Liver (tissue), 9 donors: ENCODE results near the gene VWA5B2. TPM values are rescaled to one million over a fixed set of nuclear protein-coding genes. Genes with fewer than 3 reads are reported as not detected.
"Not testable (repeated sequence)": the region's sequence is repeated elsewhere in the genome, so short reads cannot be mapped to it uniquely, and the experiment has no call there.

Experiments used
- DNase-seq: peaks from one replicate; pipeline ENCODE4 v3.0.0-alpha.2; 2017; ENCODE audit warnings: low spot score
- H3K27ac ChIP-seq, 2 donors: one replicate each; pipeline ENCODE4 v1.7.0; 2013; ENCODE audit warnings: inconsistent platforms in 2 of 2, low read length in 2 of 2, control low read depth in 1 of 2, low read depth in 1 of 2, mild to moderate bottlenecking in 1 of 2
- H3K27me3 ChIP-seq, 4 donors: one replicate each; pipeline versions ENCODE4 v1.6.1 to v1.7.0; 2013; ENCODE audit warnings: low read length in 3 of 4, inconsistent platforms in 1 of 4, mild to moderate bottlenecking in 1 of 4, moderate library complexity in 1 of 4; ENCODE audit not compliant: control insufficient read depth in 4 of 4, insufficient read depth in 4 of 4
- H3K36me3 ChIP-seq, 4 donors: one replicate each; pipeline versions ENCODE4 v1.6.1 to v1.7.0; 2013; ENCODE audit warnings: low read length in 3 of 4, mild to moderate bottlenecking in 3 of 4, low read depth in 1 of 4, moderate library complexity in 1 of 4; ENCODE audit not compliant: control insufficient read depth in 4 of 4, insufficient read depth in 3 of 4
- H3K4me1 ChIP-seq, 4 donors: one replicate each; pipeline versions ENCODE4 v1.6.1 to v1.7.0; 2013; ENCODE audit warnings: low read length in 3 of 4, mild to moderate bottlenecking in 3 of 4, moderate library complexity in 1 of 4; ENCODE audit not compliant: control insufficient read depth in 4 of 4, insufficient read depth in 4 of 4
- H3K4me3 ChIP-seq, 3 donors: one replicate each; pipeline versions ENCODE4 v1.6.1 to v1.7.0; 2013; ENCODE audit warnings: low read length in 3 of 3, control low read depth in 1 of 3, low read depth in 1 of 3, mild to moderate bottlenecking in 1 of 3
- H3K9ac ChIP-seq, 2 donors: one replicate each; pipeline ENCODE4 v1.7.0; 2013; ENCODE audit warnings: low read length in 2 of 2, mild to moderate bottlenecking in 2 of 2, moderate library complexity in 2 of 2, control low read depth in 1 of 2, low read depth in 1 of 2
- H3K9me3 ChIP-seq, 4 donors: one replicate each; pipeline versions ENCODE4 v1.6.1 to v1.7.0; 2013; ENCODE audit warnings: low read length in 3 of 4; ENCODE audit not compliant: control insufficient read depth in 4 of 4
- EGR1 ChIP-seq, 2 donors: IDR thresholded peaks; 2 replicates each; pipeline ENCODE4 v1.6.1; 2016 to 2018; ENCODE audit warnings: antibody characterized with exemption in 2 of 2, low read depth in 2 of 2
- FOXA1 ChIP-seq: IDR thresholded peaks from 2 replicates; pipeline ENCODE4 v1.6.1; 2016; ENCODE audit warnings: antibody characterized with exemption
- FOXA2 ChIP-seq: IDR thresholded peaks from 2 replicates; pipeline ENCODE4 v1.6.1; 2016; ENCODE audit warnings: antibody characterized with exemption
- GABPA ChIP-seq, 2 donors: IDR thresholded peaks in 1 of 2; conservative IDR thresholded peaks in 1 of 2; 2 replicates each; pipeline ENCODE4 v1.6.1; 2016; ENCODE audit warnings: antibody characterized with exemption in 2 of 2, mild to moderate bottlenecking in 1 of 2, moderate library complexity in 1 of 2
- HNF4A ChIP-seq, 2 donors: conservative IDR thresholded peaks; 2 replicates each; pipeline ENCODE4 v1.6.1; 2016; ENCODE audit warnings: antibody characterized with exemption in 2 of 2, mild to moderate bottlenecking in 2 of 2
- HNF4G ChIP-seq: IDR thresholded peaks from 2 replicates; pipeline ENCODE4 v1.6.1; 2016; ENCODE audit warnings: antibody characterized with exemption
- JUND ChIP-seq, 2 donors: IDR thresholded peaks; 2 replicates each; pipeline ENCODE4 v1.6.1; 2016; ENCODE audit warnings: antibody characterized with exemption in 2 of 2
- NR2F2 ChIP-seq: IDR thresholded peaks from 2 replicates; pipeline ENCODE4 v1.6.1; 2016; ENCODE audit warnings: antibody characterized with exemption
- RAD21 ChIP-seq, 2 donors: IDR thresholded peaks; 2 replicates each; pipeline ENCODE4 v1.6.1; 2016; ENCODE audit warnings: antibody characterized with exemption in 2 of 2, mild to moderate bottlenecking in 2 of 2
- SP1 ChIP-seq: IDR thresholded peaks from 2 replicates; pipeline ENCODE4 v1.6.1; 2018; ENCODE audit warnings: antibody characterized with exemption, mild to moderate bottlenecking
- TAF1 ChIP-seq: conservative IDR thresholded peaks from 2 replicates; pipeline ENCODE4 v1.6.1; 2016; ENCODE audit warnings: antibody characterized with exemption, mild to moderate bottlenecking
- YY1 ChIP-seq: IDR thresholded peaks from 2 replicates; pipeline ENCODE4 v1.6.1; 2016; ENCODE audit warnings: antibody characterized with exemption, mild to moderate bottlenecking
- WGBS: extraction: QIAGEN DNeasy Blood & Tissue Kit; methylation state at CpG from one replicate; pipeline ENCODE4 v1.1.7; 2013; 5-methylcytosine and 5-hydroxymethylcytosine counted together
- polyA plus RNA-seq, 2 donors: library from polyadenylated mRNA; stranded (reverse) in 1 of 2; unstranded in 1 of 2; fragments of 200-250 nt in 1 of 2; fragments of >200 nt in 1 of 2; fragmentation: Nextera tagmentation in 1 of 2; extraction: Ambion mirVana in 1 of 2; gene quantifications; one replicate each; pipeline versions ENCODE4 v1.2.1 to v1.2.3, GENCODE V29; 2013 to 2015
- total RNA-seq, 2 donors: library from RNA; depleted of rRNA; stranded (reverse); fragments of >200 nt; gene quantifications; one replicate each; pipeline ENCODE4 v1.2.3, GENCODE V29; 2014
- TF ChIP-seq, protein P1 (sequence below): IDR thresholded peaks from 2 replicates; pipeline ENCODE4 v1.6.1; 2016; ENCODE audit warnings: antibody characterized with exemption
- TF ChIP-seq, protein P2 (sequence below): IDR thresholded peaks from 2 replicates; pipeline ENCODE4 v1.6.1; 2016; ENCODE audit warnings: antibody characterized with exemption, mild to moderate bottlenecking
- TF ChIP-seq, protein P3 (sequence below): fragments of 150-350 bp; IDR thresholded peaks from 2 replicates; pipeline ENCODE4 v1.5.1; 2017; ENCODE audit warnings: improper control_type of control experiment, low read depth, low read length; ENCODE audit not compliant: missing input control
- TF ChIP-seq, protein P4 (sequence below): IDR thresholded peaks from 2 replicates; pipeline ENCODE4 v1.6.1; 2016; ENCODE audit warnings: antibody characterized with exemption
- donor health status: healthy.
- donor health status: healthy.
- donor health status: healthy.
- donor health status: healthy.
- donor health status: healthy.

VWA5B2 gene
- total and polyA plus RNA-seq, 4 donors = under 0.01 to 0.14 (median 0.08) TPM; not detected in 1

DNA sequence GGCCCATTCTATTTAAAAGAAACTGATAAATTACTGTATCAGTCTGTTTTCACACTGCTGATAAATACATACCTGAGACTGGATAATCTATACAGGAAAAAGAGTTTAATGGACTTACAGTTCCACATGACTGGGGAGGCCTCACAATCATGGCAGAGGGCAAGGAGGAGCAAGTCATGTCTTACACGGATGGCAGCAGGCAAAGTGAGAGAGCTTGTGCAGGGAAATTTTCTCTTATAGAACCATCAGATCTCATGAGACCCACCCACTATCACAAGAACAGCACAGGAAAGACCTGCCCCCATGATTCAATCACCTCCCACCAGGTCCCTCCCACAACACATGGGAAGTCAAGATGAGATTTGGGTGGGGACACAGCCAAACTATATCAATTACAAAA lies 37.9 kb downstream of the VWA5B2 start:
- H3K9me3 ChIP-seq, H3K27me3 ChIP-seq, H3K9ac ChIP-seq, H3K4me1 ChIP-seq, H3K4me3 ChIP-seq, DNase-seq, H3K27ac ChIP-seq, H3K36me3 ChIP-seq: not testable (repeated sequence)
- 90% methylated on average over 1 of the region's 1 CpG for WGBS

DNA sequence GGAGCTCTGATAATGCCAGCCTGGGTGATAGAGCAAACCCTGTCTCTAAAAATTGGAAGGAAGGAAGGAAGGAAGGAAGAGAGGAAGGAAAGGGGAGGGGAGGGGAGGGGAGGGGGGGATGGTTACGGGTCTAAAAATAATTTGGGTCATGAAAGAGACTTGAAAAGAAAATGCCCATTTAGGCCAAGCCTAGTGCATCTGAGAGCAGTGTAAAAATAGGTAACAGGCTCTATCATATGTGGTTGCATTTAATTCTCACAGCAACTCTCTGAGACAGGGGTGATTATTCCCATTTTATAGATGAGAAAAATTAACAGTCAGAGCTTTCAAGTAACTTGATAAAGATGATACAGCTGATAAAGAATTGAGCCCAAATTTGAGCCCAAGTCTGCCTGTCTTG lies 42.9 kb downstream of the VWA5B2 start:
- Histone ChIP-seq H3K9me3 (no peaks in the 10 kb centered on the region), H3K27ac (no peak overlapping the region), H3K4me3 (no peak overlapping the region), H3K9ac (no peak overlapping the region), H3K4me1 (peaks cover 0 to 5% (median 0%) of the 10 kb centered on the region in 4 donors), H3K27me3 (peaks cover 0 to 6% (median 3%) of the 10 kb centered on the region in 4 donors), H3K36me3 (no peaks in the 10 kb centered on the region)
- 47% methylated on average over 1 of the region's 1 CpG for WGBS
- no peak for DNase-seq
- TF ChIP-seq FOXA2 (no peak), HNF4A (conservative IDR thresholded peaks at IDR 0.05) (no peak), TAF1 (no peak), YY1 (no peak), JUND (IDR thresholded peaks at IDR 0.05) (no peak), HNF4G (no peak)
- TF ChIP-seq, protein P1, sequence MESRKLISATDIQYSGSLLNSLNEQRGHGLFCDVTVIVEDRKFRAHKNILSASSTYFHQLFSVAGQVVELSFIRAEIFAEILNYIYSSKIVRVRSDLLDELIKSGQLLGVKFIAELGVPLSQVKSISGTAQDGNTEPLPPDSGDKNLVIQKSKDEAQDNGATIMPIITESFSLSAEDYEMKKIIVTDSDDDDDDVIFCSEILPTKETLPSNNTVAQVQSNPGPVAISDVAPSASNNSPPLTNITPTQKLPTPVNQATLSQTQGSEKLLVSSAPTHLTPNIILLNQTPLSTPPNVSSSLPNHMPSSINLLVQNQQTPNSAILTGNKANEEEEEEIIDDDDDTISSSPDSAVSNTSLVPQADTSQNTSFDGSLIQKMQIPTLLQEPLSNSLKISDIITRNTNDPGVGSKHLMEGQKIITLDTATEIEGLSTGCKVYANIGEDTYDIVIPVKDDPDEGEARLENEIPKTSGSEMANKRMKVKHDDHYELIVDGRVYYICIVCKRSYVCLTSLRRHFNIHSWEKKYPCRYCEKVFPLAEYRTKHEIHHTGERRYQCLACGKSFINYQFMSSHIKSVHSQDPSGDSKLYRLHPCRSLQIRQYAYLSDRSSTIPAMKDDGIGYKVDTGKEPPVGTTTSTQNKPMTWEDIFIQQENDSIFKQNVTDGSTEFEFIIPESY = no peak

DNA sequence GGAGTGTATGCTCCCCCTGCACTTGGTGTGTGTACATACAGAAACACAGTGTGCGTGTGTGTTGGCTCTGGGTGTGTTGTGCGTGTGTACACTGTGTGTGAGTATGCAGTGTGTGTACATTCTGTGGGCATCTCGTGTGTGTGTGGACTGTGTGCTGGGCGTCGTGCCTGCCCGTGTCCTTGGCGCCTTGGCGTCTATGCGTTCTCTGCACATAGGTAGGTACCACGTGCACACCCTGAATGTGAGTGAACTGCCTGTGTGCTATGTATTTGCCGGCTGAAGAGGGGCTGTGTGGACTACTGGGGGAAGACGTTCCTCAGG lies 46.0 kb downstream of the VWA5B2 start:
- Histone ChIP-seq H3K27me3 (peaks cover 0 to 6% (median 3%) of the 10 kb centered on the region in 4 donors), H3K36me3 (no peaks in the 10 kb centered on the region), H3K4me3 (no peak overlapping the region), H3K9ac (no peak overlapping the region), H3K27ac (no peak overlapping the region), H3K4me1 (peaks cover 0 to 5% (median 0%) of the 10 kb centered on the region in 4 donors), H3K9me3 (no peaks in the 10 kb centered on the region)
- WGBS = 73% methylated on average over 12 of the region's 12 CpGs
- no peak for DNase-seq
- no peak for TF ChIP-seq EGR1 (IDR thresholded peaks at IDR 0.05; ENCODE audit: low read depth in 2 of 2)
- TF ChIP-seq GABPA (IDR thresholded peaks at IDR 0.05 in 1 of 2, conservative IDR thresholded peaks at IDR 0.05 in 1 of 2) = no peak
- no peak for TF ChIP-seq FOXA1
- TF ChIP-seq HNF4G = no peak
- TF ChIP-seq FOXA2 = no peak
- no peak for TF ChIP-seq SP1
- TF ChIP-seq JUND (IDR thresholded peaks at IDR 0.05) = no peak
- TF ChIP-seq NR2F2 = no peak
- TF ChIP-seq, protein P2, sequence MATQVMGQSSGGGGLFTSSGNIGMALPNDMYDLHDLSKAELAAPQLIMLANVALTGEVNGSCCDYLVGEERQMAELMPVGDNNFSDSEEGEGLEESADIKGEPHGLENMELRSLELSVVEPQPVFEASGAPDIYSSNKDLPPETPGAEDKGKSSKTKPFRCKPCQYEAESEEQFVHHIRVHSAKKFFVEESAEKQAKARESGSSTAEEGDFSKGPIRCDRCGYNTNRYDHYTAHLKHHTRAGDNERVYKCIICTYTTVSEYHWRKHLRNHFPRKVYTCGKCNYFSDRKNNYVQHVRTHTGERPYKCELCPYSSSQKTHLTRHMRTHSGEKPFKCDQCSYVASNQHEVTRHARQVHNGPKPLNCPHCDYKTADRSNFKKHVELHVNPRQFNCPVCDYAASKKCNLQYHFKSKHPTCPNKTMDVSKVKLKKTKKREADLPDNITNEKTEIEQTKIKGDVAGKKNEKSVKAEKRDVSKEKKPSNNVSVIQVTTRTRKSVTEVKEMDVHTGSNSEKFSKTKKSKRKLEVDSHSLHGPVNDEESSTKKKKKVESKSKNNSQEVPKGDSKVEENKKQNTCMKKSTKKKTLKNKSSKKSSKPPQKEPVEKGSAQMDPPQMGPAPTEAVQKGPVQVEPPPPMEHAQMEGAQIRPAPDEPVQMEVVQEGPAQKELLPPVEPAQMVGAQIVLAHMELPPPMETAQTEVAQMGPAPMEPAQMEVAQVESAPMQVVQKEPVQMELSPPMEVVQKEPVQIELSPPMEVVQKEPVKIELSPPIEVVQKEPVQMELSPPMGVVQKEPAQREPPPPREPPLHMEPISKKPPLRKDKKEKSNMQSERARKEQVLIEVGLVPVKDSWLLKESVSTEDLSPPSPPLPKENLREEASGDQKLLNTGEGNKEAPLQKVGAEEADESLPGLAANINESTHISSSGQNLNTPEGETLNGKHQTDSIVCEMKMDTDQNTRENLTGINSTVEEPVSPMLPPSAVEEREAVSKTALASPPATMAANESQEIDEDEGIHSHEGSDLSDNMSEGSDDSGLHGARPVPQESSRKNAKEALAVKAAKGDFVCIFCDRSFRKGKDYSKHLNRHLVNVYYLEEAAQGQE = no peak
- TF ChIP-seq, protein P3, sequence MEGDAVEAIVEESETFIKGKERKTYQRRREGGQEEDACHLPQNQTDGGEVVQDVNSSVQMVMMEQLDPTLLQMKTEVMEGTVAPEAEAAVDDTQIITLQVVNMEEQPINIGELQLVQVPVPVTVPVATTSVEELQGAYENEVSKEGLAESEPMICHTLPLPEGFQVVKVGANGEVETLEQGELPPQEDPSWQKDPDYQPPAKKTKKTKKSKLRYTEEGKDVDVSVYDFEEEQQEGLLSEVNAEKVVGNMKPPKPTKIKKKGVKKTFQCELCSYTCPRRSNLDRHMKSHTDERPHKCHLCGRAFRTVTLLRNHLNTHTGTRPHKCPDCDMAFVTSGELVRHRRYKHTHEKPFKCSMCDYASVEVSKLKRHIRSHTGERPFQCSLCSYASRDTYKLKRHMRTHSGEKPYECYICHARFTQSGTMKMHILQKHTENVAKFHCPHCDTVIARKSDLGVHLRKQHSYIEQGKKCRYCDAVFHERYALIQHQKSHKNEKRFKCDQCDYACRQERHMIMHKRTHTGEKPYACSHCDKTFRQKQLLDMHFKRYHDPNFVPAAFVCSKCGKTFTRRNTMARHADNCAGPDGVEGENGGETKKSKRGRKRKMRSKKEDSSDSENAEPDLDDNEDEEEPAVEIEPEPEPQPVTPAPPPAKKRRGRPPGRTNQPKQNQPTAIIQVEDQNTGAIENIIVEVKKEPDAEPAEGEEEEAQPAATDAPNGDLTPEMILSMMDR = no peak
- no peak for TF ChIP-seq RAD21 (IDR thresholded peaks at IDR 0.05)
- TF ChIP-seq, protein P4, sequence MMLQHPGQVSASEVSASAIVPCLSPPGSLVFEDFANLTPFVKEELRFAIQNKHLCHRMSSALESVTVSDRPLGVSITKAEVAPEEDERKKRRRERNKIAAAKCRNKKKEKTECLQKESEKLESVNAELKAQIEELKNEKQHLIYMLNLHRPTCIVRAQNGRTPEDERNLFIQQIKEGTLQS = no peak
